HepG2 (cell line): ENCODE data around the gene DAAM1. TPM values are rescaled to one million over a fixed set of nuclear protein-coding genes. Genes with fewer than 3 reads are reported as not detected.

Experiments
- ATAC-seq: fragments of 200-7000 bp; cut with Tn5 transposase; 3 replicates; pipeline ENCODE4 v1.9.1; 2020; ENCODE audit warnings: mild to moderate bottlenecking, moderate library complexity
- BruUV-seq: library from RNA; stranded (reverse); fragments of 400-500 nt; replicated peaks from 2 replicates; lab custom pipeline; 2021; lab: Mats Ljungman, UMichigan
- CTCF ChIA-PET: fragments of 300-600 bp; formaldehyde crosslinking; extraction: SDS; loops from one replicate; lab custom pipeline; 2021; ENCODE audit warnings: low total read pairs, inconsistent platforms, low intra/inter-chr PET ratio; lab: Yijun Ruan, JAX
- POLR2A ChIA-PET: fragments of 350-600 bp; sonication (Branson Sonifier 250); formaldehyde crosslinking; loops from one replicate; lab custom pipeline; 2020; ENCODE audit warnings: antibody characterized with exemption, inconsistent platforms; lab: Yijun Ruan, JAX
- DNase-seq: peaks from one replicate; pipeline ENCODE4 v3.0.0-alpha.2; 2015; ENCODE audit warnings: low spot score
- FAIRE-seq: peaks from 3 replicates; lab custom pipeline; 2011; peaks lifted over from hg19 to GRCh38; lab: Jason Lieb, UNC
- H2AFZ ChIP-seq: one replicate; pipeline ENCODE4 v1.6.1; 2011; ENCODE audit warnings: low read length, inconsistent platforms
- H3K27ac ChIP-seq: fragments of 300-600 bp; 3 replicates; pipeline ENCODE4 v1.8.0; 2011; ENCODE audit warnings: mixed run types, mild to moderate bottlenecking, mixed read lengths, low read length, inconsistent platforms; ENCODE audit not compliant: insufficient read depth; ENCODE audit errors: extremely low read length
- H3K27me3 ChIP-seq, 2 experiments: fragments of 200-600 bp in 1 of 2; 2 replicates in 1 of 2; 3 replicates in 1 of 2; pipeline versions ENCODE4 v1.6.0 to v1.8.0; 2011; ENCODE audit warnings: low read length in 2 of 2, mild to moderate bottlenecking in 2 of 2, moderate library complexity in 2 of 2, inconsistent platforms in 1 of 2; ENCODE audit not compliant: insufficient read depth in 2 of 2, control insufficient read depth in 1 of 2
- H3K36me3 ChIP-seq, 2 experiments: fragments of 200-600 bp in 1 of 2; replicated peaks in 1 of 2; 2 replicates in 1 of 2; 3 replicates in 1 of 2; pipeline versions ENCODE4 v1.5.1 to v1.8.0; 2011; ENCODE audit warnings: low read length in 2 of 2, inconsistent platforms in 1 of 2; ENCODE audit not compliant: insufficient read depth in 2 of 2, control insufficient read depth in 1 of 2
- H3K4me1 ChIP-seq: 2 replicates; pipeline ENCODE4 v1.5.1; 2012; ENCODE audit warnings: low read length, inconsistent platforms; ENCODE audit not compliant: insufficient read depth
- H3K4me2 ChIP-seq: 2 replicates; pipeline ENCODE4 v1.6.0; 2011; ENCODE audit warnings: low read depth, low read length, inconsistent platforms
- H3K4me3 ChIP-seq, 3 experiments: fragments of 200-600 bp in 1 of 3; sonication (generic), shearing (Covaris generic) in 1 of 3; replicated peaks in 1 of 3; 2 replicates each; pipeline ENCODE4 v1.5.1; 2011 to 2016; ENCODE audit warnings: low read length in 3 of 3, inconsistent platforms in 2 of 3, low read depth in 2 of 3, mild to moderate bottlenecking in 2 of 3, control low read depth in 1 of 3, mixed read lengths in 1 of 3; ENCODE audit not compliant: insufficient read depth in 1 of 3
- H3K79me2 ChIP-seq: one replicate; pipeline ENCODE4 v1.6.1; 2011; ENCODE audit warnings: low read length, inconsistent platforms; ENCODE audit not compliant: insufficient read depth
- H3K9ac ChIP-seq: 2 replicates; pipeline ENCODE4 v1.6.0; 2011; ENCODE audit warnings: mild to moderate bottlenecking, low read depth, low read length, inconsistent platforms; ENCODE audit not compliant: insufficient read depth
- H3K9me3 ChIP-seq: 2 replicates; pipeline ENCODE4 v1.5.1; 2012; ENCODE audit warnings: mild to moderate bottlenecking, low read length
- H4K20me1 ChIP-seq: 2 replicates; pipeline ENCODE4 v1.6.0; 2011; ENCODE audit warnings: inconsistent platforms, mild to moderate bottlenecking, low read length, moderate library complexity; ENCODE audit not compliant: insufficient read depth
- CREM ChIP-seq, 2 experiments: sonication (generic) in 1 of 2; formaldehyde crosslinking in 1 of 2; IDR thresholded peaks; 2 replicates each; pipeline versions ENCODE4 v1.4.0 to v1.6.1; 2016 to 2020; ENCODE audit warnings: antibody characterized with exemption in 1 of 2, mild to moderate bottlenecking in 1 of 2, missing genetic modification reagents in 1 of 2
- NKX3-1 ChIP-seq: sonication (generic); formaldehyde crosslinking; IDR thresholded peaks from 2 replicates; pipeline ENCODE4 v1.5.0; 2020; ENCODE audit warnings: missing genetic modification reagents
- SNAPC2 ChIP-seq: sonication (generic); formaldehyde crosslinking; IDR thresholded peaks from 2 replicates; pipeline ENCODE4 v1.8.1; 2022; ENCODE audit warnings: mild to moderate bottlenecking, missing genetic modification reagents
- ZNF264 ChIP-seq: sonication (generic); formaldehyde crosslinking; IDR thresholded peaks from 2 replicates; pipeline ENCODE4 v1.4.0; 2020; ENCODE audit warnings: missing genetic modification reagents
- WGBS: methylation state at CpG from one replicate; pipeline ENCODE4 v1.1.6; 2017; ENCODE audit warnings: low lambda C conversion rate; 5-methylcytosine and 5-hydroxymethylcytosine counted together
- in situ Hi-C: cut with HindIII; loops from 2 replicates; pipeline ENCODE4 v1.10.0; 2017; ENCODE audit warnings: low pct_unique_long_range_greater_than_20kb; ENCODE audit not compliant: extremely low pct_ligation_motif_present
- intact Hi-C: fragments of 100-400 bp; cut with micrococcal nuclease; formaldehyde crosslinking; loops from one replicate; pipeline ENCODE4 v1.10.0; 2022; ENCODE audit not compliant: unreplicated experiment
- polyA plus RNA-seq, 8 experiments: library from polyadenylated mRNA; depleted of rRNA in 3 of 8; stranded (reverse) in 7 of 8; unstranded in 1 of 8; fragments of >200 nt; fragmentation: Illumina TruSeq in 4 of 8; extraction: Trizol in 4 of 8; gene quantifications; 2 replicates each; pipeline versions ENCODE4 v1.2.1 to v1.2.3, GENCODE V29; 2011 to 2016; ENCODE audit warnings: low read depth in 4 of 8, missing spikeins in 1 of 8, mixed read lengths in 1 of 8; ENCODE audit not compliant: insufficient read depth in 1 of 8
- total RNA-seq, 5 experiments: library from RNA; depleted of rRNA; stranded (reverse); fragments of >200 nt; fragmentation: Illumina TruSeq; extraction: Trizol; gene quantifications; 2 replicates each; pipeline ENCODE4 v1.2.3, GENCODE V29; 2016; ENCODE audit warnings: low read depth in 1 of 5
- TF ChIP-seq, protein P1 (sequence below): sonication (generic); formaldehyde crosslinking; IDR thresholded peaks from 2 replicates; pipeline ENCODE4 v1.5.1; 2020; ENCODE audit warnings: mild to moderate bottlenecking, missing genetic modification reagents, borderline replicate concordance

DAAM1 gene
- total and polyA plus RNA-seq, 2 of the 13 experiments (the other 11 are each of a cell fraction or from before 2014, with no cell fraction given): 10.9 to 24.5 TPM

DNA sequence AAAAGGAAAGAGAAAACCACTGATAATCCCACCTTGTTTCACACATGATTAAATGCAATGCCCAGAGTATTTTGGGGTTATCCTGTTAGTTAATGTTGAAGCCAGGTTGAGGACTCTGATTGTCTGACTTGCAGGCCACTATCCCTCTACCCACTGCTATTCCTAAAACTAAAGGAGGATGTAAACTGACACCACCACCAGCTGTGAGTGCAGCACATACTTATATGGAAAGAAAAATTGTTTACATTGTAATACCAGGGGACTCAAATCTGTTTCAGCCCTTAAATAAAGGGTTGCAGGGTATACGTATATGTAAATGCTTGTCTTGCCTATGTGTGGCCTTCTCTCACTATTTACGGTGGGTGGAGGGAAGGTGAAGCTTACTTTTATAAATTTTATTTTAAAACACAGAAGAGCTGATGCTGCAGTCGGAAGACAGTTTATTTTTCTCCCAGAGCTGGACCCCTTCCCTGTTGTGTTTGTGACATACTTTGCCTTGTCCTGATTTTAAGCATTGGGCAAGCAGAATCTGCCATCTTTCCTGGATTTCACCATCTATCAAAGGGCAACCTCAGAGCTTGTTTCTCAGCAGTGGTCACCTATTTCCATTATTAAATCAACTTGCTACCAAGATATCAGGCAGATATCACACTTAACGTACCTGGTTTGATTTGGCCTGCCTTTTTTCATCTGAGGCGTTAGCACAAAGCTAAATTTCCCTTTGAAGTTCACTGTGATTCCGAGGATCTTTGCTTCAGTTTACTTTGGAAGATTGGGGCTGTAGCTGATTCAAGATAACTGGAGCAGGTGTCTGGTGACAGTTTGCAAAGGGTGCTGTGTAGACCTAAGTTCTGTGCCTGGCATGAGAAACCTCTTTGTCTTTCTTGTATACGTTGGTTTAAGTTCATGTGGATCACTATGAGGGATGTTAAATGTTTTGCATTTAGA is 25.2 kb downstream of the DAAM1 start (continued):
- TF ChIP-seq NKX3-1: no peak
- peak; percentile 32; the same call in 1 of the 2 replicates for TF ChIP-seq ZNF264 (CRISPR knock-in tag)
- TF ChIP-seq SNAPC2 (CRISPR knock-in tag): 0 out of 2 replicates have a peak, but pooled peaks have one; percentile 45

DNA sequence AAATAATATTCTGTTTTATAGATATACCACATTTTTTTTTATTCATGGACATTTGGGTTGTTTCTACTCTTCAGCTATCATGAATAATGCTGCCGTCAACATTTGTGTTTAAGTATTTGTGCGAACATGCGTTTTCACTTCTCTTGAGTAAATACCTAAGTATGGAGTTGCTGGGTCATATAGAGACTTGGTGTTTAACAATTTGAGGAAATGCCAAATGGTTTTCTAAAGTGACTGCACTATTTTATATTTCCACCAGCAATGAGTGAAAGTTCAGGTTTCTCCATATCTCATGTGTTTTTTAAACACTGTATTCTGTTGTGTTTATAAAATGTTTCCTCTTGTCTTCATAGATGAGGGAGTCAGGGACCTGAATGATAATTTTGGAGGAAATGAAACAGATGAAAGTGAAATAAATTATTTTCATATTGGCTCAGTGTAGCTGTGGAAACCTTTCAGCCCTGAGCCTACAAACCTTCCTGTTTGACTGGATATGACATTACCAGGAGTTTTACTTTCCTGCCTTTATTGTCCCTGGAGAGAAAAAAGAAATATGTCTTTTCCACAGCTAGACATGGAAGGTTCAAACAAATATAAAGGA is 26.3 kb downstream of the DAAM1 start:
- H3K4me3 ChIP-seq: 0 out of 6 replicates have a peak overlapping the region, but pooled peaks of 1 of the 3 experiments have one; percentile 63
- TF ChIP-seq, protein P1, sequence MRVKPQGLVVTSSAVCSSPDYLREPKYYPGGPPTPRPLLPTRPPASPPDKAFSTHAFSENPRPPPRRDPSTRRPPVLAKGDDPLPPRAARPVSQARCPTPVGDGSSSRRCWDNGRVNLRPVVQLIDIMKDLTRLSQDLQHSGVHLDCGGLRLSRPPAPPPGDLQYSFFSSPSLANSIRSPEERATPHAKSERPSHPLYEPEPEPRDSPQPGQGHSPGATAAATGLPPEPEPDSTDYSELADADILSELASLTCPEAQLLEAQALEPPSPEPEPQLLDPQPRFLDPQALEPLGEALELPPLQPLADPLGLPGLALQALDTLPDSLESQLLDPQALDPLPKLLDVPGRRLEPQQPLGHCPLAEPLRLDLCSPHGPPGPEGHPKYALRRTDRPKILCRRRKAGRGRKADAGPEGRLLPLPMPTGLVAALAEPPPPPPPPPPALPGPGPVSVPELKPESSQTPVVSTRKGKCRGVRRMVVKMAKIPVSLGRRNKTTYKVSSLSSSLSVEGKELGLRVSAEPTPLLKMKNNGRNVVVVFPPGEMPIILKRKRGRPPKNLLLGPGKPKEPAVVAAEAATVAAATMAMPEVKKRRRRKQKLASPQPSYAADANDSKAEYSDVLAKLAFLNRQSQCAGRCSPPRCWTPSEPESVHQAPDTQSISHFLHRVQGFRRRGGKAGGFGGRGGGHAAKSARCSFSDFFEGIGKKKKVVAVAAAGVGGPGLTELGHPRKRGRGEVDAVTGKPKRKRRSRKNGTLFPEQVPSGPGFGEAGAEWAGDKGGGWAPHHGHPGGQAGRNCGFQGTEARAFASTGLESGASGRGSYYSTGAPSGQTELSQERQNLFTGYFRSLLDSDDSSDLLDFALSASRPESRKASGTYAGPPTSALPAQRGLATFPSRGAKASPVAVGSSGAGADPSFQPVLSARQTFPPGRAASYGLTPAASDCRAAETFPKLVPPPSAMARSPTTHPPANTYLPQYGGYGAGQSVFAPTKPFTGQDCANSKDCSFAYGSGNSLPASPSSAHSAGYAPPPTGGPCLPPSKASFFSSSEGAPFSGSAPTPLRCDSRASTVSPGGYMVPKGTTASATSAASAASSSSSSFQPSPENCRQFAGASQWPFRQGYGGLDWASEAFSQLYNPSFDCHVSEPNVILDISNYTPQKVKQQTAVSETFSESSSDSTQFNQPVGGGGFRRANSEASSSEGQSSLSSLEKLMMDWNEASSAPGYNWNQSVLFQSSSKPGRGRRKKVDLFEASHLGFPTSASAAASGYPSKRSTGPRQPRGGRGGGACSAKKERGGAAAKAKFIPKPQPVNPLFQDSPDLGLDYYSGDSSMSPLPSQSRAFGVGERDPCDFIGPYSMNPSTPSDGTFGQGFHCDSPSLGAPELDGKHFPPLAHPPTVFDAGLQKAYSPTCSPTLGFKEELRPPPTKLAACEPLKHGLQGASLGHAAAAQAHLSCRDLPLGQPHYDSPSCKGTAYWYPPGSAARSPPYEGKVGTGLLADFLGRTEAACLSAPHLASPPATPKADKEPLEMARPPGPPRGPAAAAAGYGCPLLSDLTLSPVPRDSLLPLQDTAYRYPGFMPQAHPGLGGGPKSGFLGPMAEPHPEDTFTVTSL (CRISPR knock-in tag): 0 out of 2 replicates have a peak, but pooled peaks have one; percentile 23
- TF ChIP-seq CREM (IDR thresholded peaks at IDR 0.05) (no peak), CREM (CRISPR knock-in tag; IDR thresholded peaks at IDR 0.05) (no peak)
- TF ChIP-seq, all 625 proteins: peak for 1
- Histone ChIP-seq H3K79me2 (peaks cover 57% of the 10 kb centered on the region), H3K9me3 (no peaks in the 10 kb centered on the region), H3K9ac (peak overlapping the region; percentile 54), H4K20me1 (no peaks in the 10 kb centered on the region; the same call in 1 of the 2 replicates), H3K36me3 (no peaks in the 10 kb centered on the region), H3K4me2 (peak overlapping the region; percentile 89), H3K4me1 (peaks cover 55% of the 10 kb centered on the region), H2AFZ (no peak overlapping the region), H3K27ac (peak overlapping the region; percentile 62), H3K27me3 (no peaks in the 10 kb centered on the region)
- no TSS peak for BruUV-seq
- no peak for ATAC-seq
- FAIRE-seq: no peak
- WGBS: 90% methylated on average over 3 of the region's 3 CpGs
- in situ Hi-C loops (no loop called here), intact Hi-C loops (loop anchor here (1.0 to 5.0 kb wide), 3 partner anchors 27 to 97 kb away; partner anchors contain the start of gene DAAM1)
- no peak for DNase-seq
- POLR2A ChIA-PET: interaction anchor here (1.0 to 1.9 kb wide), 3 partner anchors 27 to 269 kb away, joined by 3 to 5 read pairs (median 3); partner anchors contain the start of genes DAAM1, JKAMP and L3HYPDH
- CTCF ChIA-PET: no interaction called here
